ENCODE data around the gene ID1. TPM values are rescaled to one million over a fixed set of nuclear protein-coding genes. Genes with fewer than 3 reads are reported as not detected.

ID1 gene
- total and polyA plus RNA-seq, 2 of the 13 experiments (the other 11 are each of a cell fraction or from before 2014, with no cell fraction given), result 320 to 419 TPM

GRCh38 chr20:31608251-31608945 lies 3.3 kb downstream of the ID1 start (continued):
- TF ChIP-seq TFE3 (CRISPR knock-in tag; IDR thresholded peaks at IDR 0.05) (peak; percentile 94), ZNF446 (CRISPR knock-in tag; IDR thresholded peaks at IDR 0.05) (peak; percentile 98), MXD3 (CRISPR knock-in tag; IDR thresholded peaks at IDR 0.05) (peak; percentile 98), MAZ (IDR thresholded peaks at IDR 0.05; ENCODE audit: borderline replicate concordance, low read depth, low read length) (peak; percentile 100), MAZ (CRISPR knock-in tag; IDR thresholded peaks at IDR 0.05; ENCODE audit: low read depth) (peak; percentile 100), ZNF616 (CRISPR knock-in tag; IDR thresholded peaks at IDR 0.05; ENCODE audit: low read depth) (no peak; the same call in 1 of the 2 replicates), EHMT2 (IDR thresholded peaks at IDR 0.05; ENCODE audit: borderline replicate concordance, low read depth, low read length) (no peak), ZNF383 (CRISPR knock-in tag; IDR thresholded peaks at IDR 0.05; ENCODE audit: borderline replicate concordance) (peak; percentile 100), ZNF674 (CRISPR knock-in tag; IDR thresholded peaks at IDR 0.05; ENCODE audit: low read depth) (no peak; the same call in 1 of the 2 replicates), ELF1 (CRISPR knock-in tag; IDR thresholded peaks at IDR 0.05) (peak; percentile 78), PRDM15 (CRISPR knock-in tag; IDR thresholded peaks at IDR 0.05) (peak; percentile 86), SRSF1 (optimal IDR thresholded peaks at IDR 0.05; ENCODE audit: low read depth, low read length) (peak; percentile 100), ETS1 (CRISPR knock-in tag; IDR thresholded peaks at IDR 0.05) (no peak; the same call in 1 of the 2 replicates), ZNF784 (CRISPR knock-in tag; IDR thresholded peaks at IDR 0.05; ENCODE audit: borderline replicate concordance) (peak; percentile 100), ZXDC (CRISPR knock-in tag; IDR thresholded peaks at IDR 0.05) (peak; percentile 99), SP2 (CRISPR knock-in tag; IDR thresholded peaks at IDR 0.05) (no peak), ZFP82 (CRISPR knock-in tag; IDR thresholded peaks at IDR 0.05; ENCODE audit: borderline replicate concordance) (peak; percentile 65; the same call in 1 of the 2 replicates), ZNF558 (CRISPR knock-in tag; IDR thresholded peaks at IDR 0.05; ENCODE audit: borderline replicate concordance) (0 out of 2 replicates have a peak, but pooled peaks have one; percentile 81)

All from HepG2 (cell line).